Psoas muscle (tissue), 8 donors: ENCODE results near the gene SERPINA4. TPM values are rescaled to one million over a fixed set of nuclear protein-coding genes. Genes with fewer than 3 reads are reported as not detected.

Experiments used
- ATAC-seq, 4 donors: fragments of 200-7000 bp; cut with Tn5 transposase; one replicate each; pipeline ENCODE4 v1.9.1; 2020; ENCODE audit warnings: moderate library complexity in 3 of 4, mild to moderate bottlenecking in 2 of 4
- DNase-seq, 2 donors: peaks; one replicate each; pipeline ENCODE4 v3.0.0-alpha.2; 2020
- H3K27ac ChIP-seq: fragments of 200-600 bp; one replicate; pipeline ENCODE4 v1.8.0; 2022
- H3K27me3 ChIP-seq, 3 donors: fragments of 200-600 bp in 1 of 3; one replicate each; pipeline versions ENCODE4 v1.6.1 to v1.8.0; 2013 to 2022; ENCODE audit warnings: low read length in 2 of 3, mild to moderate bottlenecking in 2 of 3, moderate library complexity in 1 of 3; ENCODE audit not compliant: insufficient read depth in 3 of 3
- H3K36me3 ChIP-seq, 2 donors: fragments of 200-600 bp in 1 of 2; one replicate each; pipeline versions ENCODE4 v1.6.1 to v1.8.0; 2013 to 2022; ENCODE audit warnings: low read depth in 1 of 2, mild to moderate bottlenecking in 1 of 2, moderate library complexity in 1 of 2; ENCODE audit not compliant: insufficient read depth in 1 of 2
- H3K4me1 ChIP-seq: fragments of 200-600 bp; one replicate; pipeline ENCODE4 v1.8.0; 2022
- H3K4me3 ChIP-seq: fragments of 200-600 bp; one replicate; pipeline ENCODE4 v1.8.0; 2022; ENCODE audit warnings: mild to moderate bottlenecking
- H3K9me3 ChIP-seq: fragments of 200-600 bp; one replicate; pipeline ENCODE4 v1.8.0; 2022
- WGBS, 3 donors: extraction: QIAGEN DNeasy Blood & Tissue Kit; methylation state at CpG; one replicate each; pipeline versions ENCODE4 v1.1.6 to v1.1.7; 2013; 5-methylcytosine and 5-hydroxymethylcytosine counted together
- intact Hi-C, 2 donors: fragments of 100-400 bp; cut with DNase I; formaldehyde crosslinking; loops; one replicate each; pipeline versions ENCODE4 v1.11.0 to v1.14.2; 2022
- polyA plus RNA-seq, 3 donors: library from polyadenylated mRNA; stranded (reverse); fragments of 200-250 nt; gene quantifications; one replicate each; pipeline ENCODE4 v1.2.3, GENCODE V29; 2013
- total RNA-seq, 4 donors: library from RNA; stranded (reverse); fragmentation: NEBNext Ultra II Directional in 2 of 4; extraction: Animal tissue kit (Norgen Biotek cat#: 25700) in 2 of 4; gene quantifications; one replicate each; pipeline versions ENCODE4 v1.2.1 to v1.2.4, GENCODE V29; 2021 to 2023
- TF ChIP-seq, protein P1 (sequence below): fragments of 200-600 bp; IDR thresholded peaks from one replicate; pipeline ENCODE4 v1.8.0; 2022; ENCODE audit warnings: antibody characterized with exemption
- donor health status: healthy with polysubstance abuse.
- donor health status: DM: no; HTN: no; CAD: no; lungs with moderate emphysema.
- donor health status: Bipolar disorder and iron deficiency.
- donor health status: healthy.
- donor health status: DM: yes; HTN: yes; CAD: no.
- donor health status: DM: no; HTN: no; CAD: no.
- donor health status: DM: no; HTN: no; CAD: no.
- donor health status: DM: yes; HTN: yes; CAD: no.

SERPINA4 gene
- total and polyA plus RNA-seq, 7 donors: not detected

DNA sequence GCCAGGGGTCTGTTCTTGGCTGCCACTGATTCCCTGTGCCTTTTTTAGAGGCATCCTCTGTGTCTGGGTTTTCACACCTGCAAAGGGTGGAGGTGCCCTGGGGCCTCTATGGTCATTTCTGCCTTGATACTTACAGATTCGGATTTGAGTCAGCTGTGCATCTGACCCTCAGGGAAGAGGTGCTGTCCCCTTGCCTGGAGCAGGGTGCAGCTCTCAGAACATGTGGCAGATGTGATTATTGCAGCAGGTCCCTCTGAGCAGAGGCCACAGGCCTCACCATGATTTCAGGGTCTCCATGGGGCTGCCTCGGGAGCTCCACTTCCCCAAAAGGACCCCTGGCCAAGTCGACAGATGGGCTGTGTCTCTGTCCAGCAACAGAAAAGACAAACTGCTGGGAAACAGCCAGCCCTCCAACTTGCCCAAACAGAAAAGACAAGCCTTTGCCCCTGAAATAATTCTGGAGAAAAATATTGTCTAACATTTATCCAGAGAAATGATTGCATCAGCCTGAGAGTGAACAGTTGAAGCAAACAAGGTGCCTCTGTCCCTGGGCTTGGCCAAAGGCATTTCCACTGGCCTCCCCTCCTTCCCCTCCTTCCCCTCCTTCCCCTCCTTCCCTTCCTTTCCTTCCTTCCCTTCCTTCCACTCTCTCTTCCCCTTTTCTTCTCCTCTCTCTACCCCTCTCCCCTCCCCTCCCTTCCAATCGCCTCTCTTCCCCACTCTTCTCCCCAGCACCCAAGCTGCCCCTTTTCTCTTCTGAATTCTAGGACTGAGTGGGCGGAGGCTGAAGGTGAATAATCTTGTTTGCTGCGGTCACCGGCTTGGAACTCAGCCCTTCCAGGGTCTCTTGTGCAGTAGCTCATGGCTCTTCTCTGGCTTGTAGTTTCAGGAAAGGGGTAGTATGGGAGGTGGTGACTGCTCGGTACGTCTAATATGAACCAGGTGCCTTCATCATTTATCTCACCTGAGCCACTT is 51.6 kb downstream of the SERPINA4 start:
- DNase-seq: no peak
- H3K27me3 ChIP-seq: peaks cover 0 to 2% (median 0%) of the 10 kb centered on the region in 3 donors
- ATAC-seq: peak in 1 of 4 donors; percentile 45
- no peaks in the 10 kb centered on the region for H3K4me1 ChIP-seq
- no peaks in the 10 kb centered on the region for H3K36me3 ChIP-seq
- intact Hi-C loops: no loop called here
- H3K9me3 ChIP-seq: peaks cover 8% of the 10 kb centered on the region
- TF ChIP-seq, protein P1, sequence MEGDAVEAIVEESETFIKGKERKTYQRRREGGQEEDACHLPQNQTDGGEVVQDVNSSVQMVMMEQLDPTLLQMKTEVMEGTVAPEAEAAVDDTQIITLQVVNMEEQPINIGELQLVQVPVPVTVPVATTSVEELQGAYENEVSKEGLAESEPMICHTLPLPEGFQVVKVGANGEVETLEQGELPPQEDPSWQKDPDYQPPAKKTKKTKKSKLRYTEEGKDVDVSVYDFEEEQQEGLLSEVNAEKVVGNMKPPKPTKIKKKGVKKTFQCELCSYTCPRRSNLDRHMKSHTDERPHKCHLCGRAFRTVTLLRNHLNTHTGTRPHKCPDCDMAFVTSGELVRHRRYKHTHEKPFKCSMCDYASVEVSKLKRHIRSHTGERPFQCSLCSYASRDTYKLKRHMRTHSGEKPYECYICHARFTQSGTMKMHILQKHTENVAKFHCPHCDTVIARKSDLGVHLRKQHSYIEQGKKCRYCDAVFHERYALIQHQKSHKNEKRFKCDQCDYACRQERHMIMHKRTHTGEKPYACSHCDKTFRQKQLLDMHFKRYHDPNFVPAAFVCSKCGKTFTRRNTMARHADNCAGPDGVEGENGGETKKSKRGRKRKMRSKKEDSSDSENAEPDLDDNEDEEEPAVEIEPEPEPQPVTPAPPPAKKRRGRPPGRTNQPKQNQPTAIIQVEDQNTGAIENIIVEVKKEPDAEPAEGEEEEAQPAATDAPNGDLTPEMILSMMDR: no peak
- WGBS, 3 donors: 48 to 54% (median 48%) methylated on average over 9 of the region's 9 CpGs
- H3K27ac ChIP-seq: no peak overlapping the region
- no peak overlapping the region for H3K4me3 ChIP-seq

GRCh38 chr14:94613720-94614644 is 52.7 kb downstream of the SERPINA4 start:
- intact Hi-C loops: no loop called here
- Histone ChIP-seq H3K4me3 (no peak overlapping the region), H3K27ac (no peak overlapping the region), H3K36me3 (no peaks in the 10 kb centered on the region), H3K27me3 (peaks cover 0 to 2% (median 0%) of the 10 kb centered on the region in 3 donors), H3K9me3 (peaks cover 17% of the 10 kb centered on the region), H3K4me1 (no peaks in the 10 kb centered on the region)
- DNase-seq (no peak), ATAC-seq (no peak)
- TF ChIP-seq, protein P1: no peak
- WGBS, 3 donors: 81 to 86% (median 82%) methylated on average over 20 of the region's 20 CpGs

GRCh38 chr14:94614802-94615201 is 53.6 kb downstream of the SERPINA4 start:
- no peak for DNase-seq
- Histone ChIP-seq H3K9me3 (peaks cover 13% of the 10 kb centered on the region), H3K4me3 (no peak overlapping the region), H3K27me3 (peaks cover 0 to 2% (median 0%) of the 10 kb centered on the region in 3 donors), H3K27ac (no peak overlapping the region), H3K4me1 (no peaks in the 10 kb centered on the region), H3K36me3 (no peaks in the 10 kb centered on the region)
- intact Hi-C loops: no loop called here
- no peak for ATAC-seq
- WGBS, 3 donors: 91 to 92% (median 92%) methylated on average over 7 of the region's 7 CpGs
- TF ChIP-seq, protein P1: no peak

DNA sequence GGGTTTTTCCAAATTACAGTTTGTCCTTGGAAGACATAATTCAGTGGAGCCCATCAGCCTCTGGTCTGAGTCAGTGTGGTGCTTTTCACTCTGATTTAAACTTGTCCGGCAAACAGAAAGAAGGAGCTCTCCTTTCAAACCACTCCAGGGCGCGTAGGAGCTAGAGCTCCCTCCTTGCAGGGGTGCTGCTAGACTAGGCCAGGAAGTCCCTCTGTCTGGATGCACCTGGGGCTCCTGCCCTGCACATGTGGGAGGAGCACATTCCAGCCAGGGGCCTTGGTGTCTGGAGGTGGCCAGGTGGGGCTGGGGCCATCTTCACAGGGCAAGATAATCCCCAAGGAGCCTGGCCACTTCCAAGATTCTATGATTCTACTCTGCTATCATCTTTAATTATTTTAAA is 54.0 kb downstream of the SERPINA4 start:
- DNase-seq (no peak), ATAC-seq (no peak)
- H3K4me3 ChIP-seq: no peak overlapping the region
- 67 to 95% (median 95%) methylated on average over 3 of the region's 3 CpGs for WGBS, 3 donors
- TF ChIP-seq, protein P1: no peak
- H3K4me1 ChIP-seq: no peaks in the 10 kb centered on the region
- intact Hi-C loops: no loop called here
- no peaks in the 10 kb centered on the region for H3K36me3 ChIP-seq
- H3K27ac ChIP-seq: no peak overlapping the region
- peaks cover 0 to 2% (median 0%) of the 10 kb centered on the region in 3 donors for H3K27me3 ChIP-seq
- peaks cover 13% of the 10 kb centered on the region for H3K9me3 ChIP-seq
